H1 (cell line): Measurements from ENCODE around the gene TMEM253. TPM values are rescaled to one million over a fixed set of nuclear protein-coding genes. Genes with fewer than 3 reads are reported as not detected.

ENCODE experiments used
- CHD7 ChIP-seq: fragments of 300-600 bp; sonication (generic); IDR thresholded peaks from 2 replicates; pipeline ENCODE4 v1.7.1; 2012; ENCODE audit warnings: low read length, moderate library complexity, mild to moderate bottlenecking, inconsistent platforms; ENCODE audit not compliant: insufficient replicate concordance
- E2F6 ChIP-seq: IDR thresholded peaks from 2 replicates; pipeline ENCODE4 v1.6.1; 2012; ENCODE audit warnings: inconsistent platforms
- JUN ChIP-seq: IDR thresholded peaks from 2 replicates; pipeline ENCODE4 v1.6.1; 2011; ENCODE audit warnings: low read depth, mild to moderate bottlenecking, improper control_type of control experiment, low read length
- NANOG ChIP-seq: IDR thresholded peaks from 2 replicates; pipeline ENCODE4 v1.6.1; 2011; ENCODE audit warnings: low read length, low read depth, mild to moderate bottlenecking, inconsistent platforms; ENCODE audit not compliant: insufficient read depth, poor library complexity, severe bottlenecking
- NRF1 ChIP-seq: IDR thresholded peaks from 2 replicates; pipeline ENCODE4 v1.6.1; 2011; ENCODE audit warnings: mild to moderate bottlenecking, low read depth, low read length, improper control_type of control experiment
- RNF2 ChIP-seq: fragments of 200-900, 300-1000 bp; sonication (generic); IDR thresholded peaks from 2 replicates; pipeline ENCODE4 v1.7.1; 2016; ENCODE audit warnings: borderline replicate concordance, low read depth, mild to moderate bottlenecking, antibody characterized with exemption, low read length; ENCODE audit not compliant: poor library complexity, severe bottlenecking; ENCODE audit errors: missing control alignments
- RXRA ChIP-seq: IDR thresholded peaks from 2 replicates; pipeline ENCODE4 v1.6.1; 2011; ENCODE audit warnings: low read depth, mild to moderate bottlenecking, low read length, moderate library complexity; ENCODE audit not compliant: insufficient read depth
- SP2 ChIP-seq: IDR thresholded peaks from 2 replicates; pipeline ENCODE4 v1.6.1; 2012; ENCODE audit warnings: mild to moderate bottlenecking, low read length, inconsistent platforms
- SUZ12 ChIP-seq: fragments of 200-600 bp; sonication (generic); IDR thresholded peaks from 2 replicates; pipeline ENCODE4 v1.6.1; 2012; ENCODE audit warnings: mild to moderate bottlenecking, inconsistent platforms, low read length, moderate library complexity, mixed read lengths
- polyA plus RNA-seq, 7 experiments: library from polyadenylated mRNA; depleted of rRNA in 3 of 7; stranded (reverse) in 5 of 7; unstranded in 2 of 7; fragments of >200 nt in 5 of 7; fragments of 200-250 nt in 2 of 7; gene quantifications; 1 replicate in 5 of 7; 2 replicates in 1 of 7; 4 replicates in 1 of 7; pipeline versions ENCODE4 v1.2.1 to v1.2.3, GENCODE V29; 2011 to 2013; ENCODE audit warnings: missing spikeins in 2 of 7, mixed read lengths in 2 of 7
- total RNA-seq: library from RNA; stranded (reverse); fragmentation: NEBNext Ultra II Directional; extraction: Animal tissue kit (Norgen Biotek cat#: 25700); gene quantifications from 2 replicates; pipeline ENCODE4 v1.2.1, GENCODE V29; 2021

The TMEM253 gene
- total and polyA plus RNA-seq, 2 of the 8 experiments (the other 6 are each of a cell fraction or from before 2014, with no cell fraction given) = 1.9 to 2.2 TPM

- TF ChIP-seq CHD7 = no peak
- no peak for TF ChIP-seq RNF2
- TF ChIP-seq E2F6 = peak; percentile 86
- TF ChIP-seq JUN = 0 out of 2 replicates have a peak, but pooled peaks have one; percentile 42
- TF ChIP-seq SUZ12 = no peak
- TF ChIP-seq SP2 = no peak
- peak; percentile 0 for TF ChIP-seq NANOG
- no peak for TF ChIP-seq RXRA
- no peak for TF ChIP-seq NRF1
Observed at GRCh38 chr14:21103710-21104447, 3.0 kb downstream of the TMEM253 start (continued).
